OCI-LY1 (cell line): Measurements from ENCODE around the gene SPATA46.

Experiments used
- CTCF ChIP-seq: fragments of 200-600 bp; sonication (generic), shearing (Covaris generic); IDR thresholded peaks from 2 replicates; pipeline ENCODE4 v1.5.1; 2017; ENCODE audit warnings: mild to moderate bottlenecking, antibody characterized with exemption, low read length, moderate library complexity, mixed read lengths
- EZH2 ChIP-seq: fragments of 200-600 bp; sonication (generic), shearing (Covaris generic); IDR thresholded peaks from 2 replicates; pipeline ENCODE4 v1.8.0; 2017; ENCODE audit warnings: borderline replicate concordance, mixed run types, mild to moderate bottlenecking, antibody characterized with exemption, low read length, moderate library complexity, mixed read lengths

- TF ChIP-seq CTCF (no peak), EZH2 (no peak)
These were observed 17.0 kb downstream of the SPATA46 start for GRCh38 chr1:162359523-162360236.
